PC-3 (cell line): ENCODE measurements around the gene UPK1B.

Experiments used
- EZH2phosphoT487 ChIP-seq: fragments of 300-600 bp; sonication (generic); IDR thresholded peaks from 2 replicates; pipeline ENCODE4 v1.6.1; 2018; ENCODE audit warnings: mild to moderate bottlenecking, antibody characterized with exemption, low read length, borderline replicate concordance
- TF ChIP-seq, protein P1 (sequence below): fragments of 300-600 bp; sonication (generic); conservative IDR thresholded peaks from 2 replicates; pipeline ENCODE4 v1.5.1; 2017; ENCODE audit warnings: antibody characterized with exemption, low read depth, mild to moderate bottlenecking, low read length

DNA sequence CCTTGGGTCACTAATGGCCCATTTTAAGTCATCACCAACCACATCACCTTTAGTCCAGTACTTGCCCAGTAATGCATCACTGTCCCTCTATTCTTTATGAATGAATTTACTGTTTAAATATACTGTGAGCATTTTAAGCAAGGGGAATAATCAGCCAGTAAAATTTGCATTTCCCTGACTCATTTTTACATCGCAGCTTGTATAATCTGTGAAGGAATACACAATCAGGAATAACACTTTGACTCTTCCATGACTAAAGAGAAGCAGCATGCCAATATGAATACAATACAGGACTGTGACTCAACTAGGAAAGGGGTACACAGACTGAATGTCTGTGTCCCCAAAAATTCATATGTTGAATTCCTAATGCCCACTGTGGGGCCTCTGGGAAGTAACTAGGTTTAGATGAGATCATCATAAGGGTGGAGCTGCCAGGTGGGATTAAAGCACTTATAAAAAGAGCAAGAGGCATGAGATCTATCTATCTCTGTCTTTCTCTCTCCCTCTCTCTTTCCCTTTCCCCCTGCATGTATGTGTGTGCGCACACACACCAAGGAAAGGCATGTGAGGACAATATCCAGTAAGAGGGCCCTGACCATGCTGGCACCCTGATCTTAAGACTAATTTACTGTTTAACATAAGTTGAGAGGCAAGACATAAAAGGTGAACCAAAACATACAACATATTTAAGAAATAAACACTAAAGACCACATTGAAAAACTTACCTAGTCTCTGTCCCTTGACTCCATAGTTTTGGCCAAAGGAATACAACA, 55.2 kb downstream of the UPK1B start:
- TF ChIP-seq, protein P1, sequence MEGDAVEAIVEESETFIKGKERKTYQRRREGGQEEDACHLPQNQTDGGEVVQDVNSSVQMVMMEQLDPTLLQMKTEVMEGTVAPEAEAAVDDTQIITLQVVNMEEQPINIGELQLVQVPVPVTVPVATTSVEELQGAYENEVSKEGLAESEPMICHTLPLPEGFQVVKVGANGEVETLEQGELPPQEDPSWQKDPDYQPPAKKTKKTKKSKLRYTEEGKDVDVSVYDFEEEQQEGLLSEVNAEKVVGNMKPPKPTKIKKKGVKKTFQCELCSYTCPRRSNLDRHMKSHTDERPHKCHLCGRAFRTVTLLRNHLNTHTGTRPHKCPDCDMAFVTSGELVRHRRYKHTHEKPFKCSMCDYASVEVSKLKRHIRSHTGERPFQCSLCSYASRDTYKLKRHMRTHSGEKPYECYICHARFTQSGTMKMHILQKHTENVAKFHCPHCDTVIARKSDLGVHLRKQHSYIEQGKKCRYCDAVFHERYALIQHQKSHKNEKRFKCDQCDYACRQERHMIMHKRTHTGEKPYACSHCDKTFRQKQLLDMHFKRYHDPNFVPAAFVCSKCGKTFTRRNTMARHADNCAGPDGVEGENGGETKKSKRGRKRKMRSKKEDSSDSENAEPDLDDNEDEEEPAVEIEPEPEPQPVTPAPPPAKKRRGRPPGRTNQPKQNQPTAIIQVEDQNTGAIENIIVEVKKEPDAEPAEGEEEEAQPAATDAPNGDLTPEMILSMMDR = no peak
- no peak for TF ChIP-seq EZH2phosphoT487
